Activated T-helper 9 cell treated with anti-CD3 and anti-CD28 coated beads, Interleukin-2, amount 50 U/mL, for 16 hours (primary cell): ENCODE data around the gene C10orf71.

Experiments used
- DNase-seq: peaks from one replicate; pipeline ENCODE4 v3.0.0-alpha.2; 2020; ENCODE audit warnings: low read depth

The C10orf71 gene

GRCh38 chr10:49274886-49275285 lies 24.1 kb upstream of the C10orf71 start:
- no peak for DNase-seq

GRCh38 chr10:49275896-49276295 lies 23.1 kb upstream of the C10orf71 start:
- DNase-seq = no peak

GRCh38 chr10:49276596-49276995 lies 22.4 kb upstream of the C10orf71 start:
- no peak for DNase-seq

- no peak for DNase-seq
Observed at GRCh38 chr10:49277973-49278372, 21.0 kb upstream of the C10orf71 start.

- no peak for DNase-seq
Observed at GRCh38 chr10:49278497-49278981, 20.4 kb upstream of the C10orf71 start.

GRCh38 chr10:49279015-49279880 lies 19.7 kb upstream of the C10orf71 start:
- DNase-seq = no peak

GRCh38 chr10:49280001-49280408 lies 19.0 kb upstream of the C10orf71 start:
- DNase-seq = no peak

GRCh38 chr10:49281461-49281860 lies 17.5 kb upstream of the C10orf71 start:
- DNase-seq = no peak

- DNase-seq = no peak
Observed at GRCh38 chr10:49282306-49282705, 16.7 kb upstream of the C10orf71 start.

GRCh38 chr10:49282879-49283341 lies 16.1 kb upstream of the C10orf71 start:
- DNase-seq = no peak

GRCh38 chr10:49283491-49283890 lies 15.5 kb upstream of the C10orf71 start:
- no peak for DNase-seq

GRCh38 chr10:49284356-49284755 lies 14.6 kb upstream of the C10orf71 start:
- DNase-seq = no peak

GRCh38 chr10:49285232-49285631 lies 13.7 kb upstream of the C10orf71 start:
- no peak for DNase-seq

GRCh38 chr10:49286686-49287085 lies 12.3 kb upstream of the C10orf71 start:
- no peak for DNase-seq

GRCh38 chr10:49287689-49288340 lies 11.2 kb upstream of the C10orf71 start:
- DNase-seq = no peak

GRCh38 chr10:49288341-49289065 lies 10.5 kb upstream of the C10orf71 start:
- no peak for DNase-seq

GRCh38 chr10:49289480-49289879 lies 9.5 kb upstream of the C10orf71 start:
- DNase-seq = no peak

- no peak for DNase-seq
Observed at GRCh38 chr10:49290131-49290530, 8.8 kb upstream of the C10orf71 start.

- no peak for DNase-seq
Observed at GRCh38 chr10:49290607-49291006, 8.4 kb upstream of the C10orf71 start.

- DNase-seq = no peak
Observed at GRCh38 chr10:49292565-49293207, 6.3 kb upstream of the C10orf71 start.

GRCh38 chr10:49293208-49293603 lies 5.8 kb upstream of the C10orf71 start:
- no peak for DNase-seq

- DNase-seq = no peak
Observed at GRCh38 chr10:49294731-49295130, 4.2 kb upstream of the C10orf71 start.
